Measurements from ENCODE around the gene GORASP1.

GORASP1 gene

DNA sequence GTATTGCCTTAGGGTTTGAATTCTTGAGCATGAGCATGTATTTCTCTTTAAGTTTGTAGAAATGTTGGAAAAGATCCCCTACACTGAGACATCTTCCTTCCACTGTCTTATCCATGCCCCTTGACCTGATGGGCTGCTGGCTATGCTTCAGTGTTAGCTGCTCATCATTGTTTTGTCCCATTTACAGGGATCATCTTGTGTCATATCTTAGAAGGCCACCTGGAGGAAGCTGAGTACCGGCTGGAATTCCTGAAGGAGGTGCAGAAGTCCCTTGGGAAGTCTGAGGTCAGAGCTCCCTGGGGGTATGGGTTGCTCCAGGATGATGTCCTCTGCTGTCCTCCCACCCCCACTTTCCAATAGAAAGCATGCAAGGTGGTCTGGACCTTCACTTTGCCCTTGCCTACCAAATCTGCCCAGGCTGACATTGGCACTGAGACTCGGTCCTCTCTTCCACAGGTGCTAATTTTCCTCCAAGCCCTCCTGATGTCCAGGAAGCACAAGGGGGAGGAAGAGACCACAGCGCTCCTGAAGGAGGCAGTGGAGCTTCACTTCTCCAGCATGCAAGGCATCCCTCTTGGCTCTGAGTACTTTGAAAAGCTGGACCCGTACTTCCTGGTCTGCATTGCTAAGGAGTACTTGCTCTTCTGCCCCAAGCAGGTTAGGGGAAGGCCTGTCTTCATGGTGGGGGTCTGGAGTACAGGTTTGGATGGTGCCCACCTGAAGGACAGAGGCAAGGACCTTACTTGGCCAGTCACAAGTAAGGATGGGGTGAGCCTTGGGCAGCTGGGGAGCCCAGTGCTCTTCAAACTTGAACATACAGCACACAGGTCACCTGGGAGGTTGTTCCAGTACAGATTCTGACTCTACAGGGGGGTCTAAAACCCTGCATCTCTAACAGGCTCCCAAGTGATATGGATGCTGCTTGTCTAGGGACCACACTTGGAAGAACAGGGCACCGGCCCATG is 17.7 kb upstream of the GORASP1 start:
- DNase-seq = no peak

DNA sequence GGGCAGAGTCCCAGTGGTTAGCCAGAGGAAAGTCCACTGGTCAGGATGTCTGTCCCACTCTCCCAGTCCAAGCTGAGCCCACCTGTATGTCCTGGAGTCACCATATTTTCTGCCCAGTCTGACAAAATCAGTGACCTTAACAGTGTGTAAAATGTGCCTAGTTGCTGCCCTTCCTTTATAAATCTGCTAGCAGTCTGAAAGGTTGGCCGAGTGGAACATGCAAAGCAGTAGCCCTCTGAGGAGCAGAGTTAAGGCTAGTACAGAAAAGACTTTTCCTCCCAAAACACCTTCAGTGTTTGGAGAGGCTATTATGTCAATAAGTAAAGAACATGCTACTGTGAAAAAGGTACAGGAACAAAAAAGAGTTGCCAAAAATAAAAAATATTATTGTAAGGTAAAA is 15.4 kb upstream of the GORASP1 start:
- DNase-seq = no peak

DNA sequence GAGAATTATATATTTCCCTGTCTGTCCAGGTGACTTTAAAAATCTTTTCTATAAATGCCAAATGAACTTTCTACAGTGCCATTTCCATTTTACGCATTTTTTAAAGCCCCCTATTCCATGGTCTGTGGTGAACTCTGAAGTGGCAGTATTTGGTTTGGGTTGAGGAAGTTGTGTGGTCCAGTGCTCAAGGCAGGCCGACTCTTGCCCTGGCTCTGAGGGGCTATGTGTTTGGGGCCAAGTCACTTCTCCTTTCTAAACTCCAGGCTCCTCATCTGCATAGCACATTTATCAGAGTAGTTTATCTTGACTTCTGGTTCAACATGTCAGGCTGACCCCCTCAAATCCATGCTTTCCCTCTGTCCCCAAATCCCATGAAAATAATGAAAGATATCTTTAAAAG is 14.2 kb upstream of the GORASP1 start:
- DNase-seq = no peak

DNA sequence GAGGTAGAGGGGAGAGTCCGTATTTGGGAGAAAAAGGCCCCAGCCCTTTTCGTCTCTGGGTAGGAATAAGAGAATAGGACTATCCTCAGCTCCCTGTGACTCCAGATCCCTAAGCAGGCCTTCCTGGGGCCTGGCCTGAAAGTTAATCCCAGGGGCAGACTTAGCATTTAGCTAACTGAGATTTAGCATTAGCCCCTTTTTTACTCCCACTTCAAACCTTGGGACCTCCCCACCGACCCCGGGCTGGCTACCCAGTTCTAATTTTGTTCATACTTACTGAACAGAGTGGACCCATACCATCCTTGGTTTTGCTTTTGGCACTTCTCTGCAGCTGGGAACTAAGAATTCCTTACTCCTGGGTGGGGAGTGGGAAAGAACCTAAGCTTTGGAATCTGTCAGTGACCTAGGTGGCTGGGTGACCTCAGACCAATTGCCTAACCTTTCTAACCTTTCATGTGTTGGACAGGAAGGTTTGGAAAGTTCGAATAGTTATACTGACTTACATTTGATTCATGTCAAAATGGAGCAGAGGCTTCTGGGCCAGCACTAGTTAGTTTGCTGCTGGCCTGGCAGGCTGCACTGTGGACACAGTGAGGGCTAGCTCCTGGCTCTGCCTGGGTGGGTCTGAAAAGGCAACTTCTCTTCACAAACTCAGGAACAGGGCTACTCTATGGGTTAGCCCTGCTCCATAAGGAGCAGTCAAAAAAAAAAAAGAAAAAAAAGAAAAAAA is 11.7 kb upstream of the GORASP1 start:
- no peak for DNase-seq

DNA sequence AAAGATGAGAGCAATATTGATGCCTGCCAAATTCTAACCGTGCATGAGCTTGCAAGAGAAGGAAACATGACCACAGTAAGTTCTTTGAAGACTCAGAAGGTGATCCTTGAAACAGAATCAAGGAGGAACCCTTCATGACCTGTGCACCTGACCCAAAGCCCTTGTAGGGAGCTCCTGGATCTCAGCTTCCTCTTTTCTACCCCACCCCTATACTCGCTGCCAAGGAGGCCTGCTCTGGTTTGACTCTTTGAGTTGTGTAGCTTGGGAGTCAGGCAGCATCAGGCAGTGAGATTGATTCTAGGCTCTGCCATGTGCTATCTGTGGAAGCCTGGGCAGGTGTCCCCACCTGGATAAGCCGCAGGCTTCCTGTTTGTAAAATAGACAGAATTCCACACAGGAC is 10.7 kb upstream of the GORASP1 start:
- DNase-seq = no peak

DNA sequence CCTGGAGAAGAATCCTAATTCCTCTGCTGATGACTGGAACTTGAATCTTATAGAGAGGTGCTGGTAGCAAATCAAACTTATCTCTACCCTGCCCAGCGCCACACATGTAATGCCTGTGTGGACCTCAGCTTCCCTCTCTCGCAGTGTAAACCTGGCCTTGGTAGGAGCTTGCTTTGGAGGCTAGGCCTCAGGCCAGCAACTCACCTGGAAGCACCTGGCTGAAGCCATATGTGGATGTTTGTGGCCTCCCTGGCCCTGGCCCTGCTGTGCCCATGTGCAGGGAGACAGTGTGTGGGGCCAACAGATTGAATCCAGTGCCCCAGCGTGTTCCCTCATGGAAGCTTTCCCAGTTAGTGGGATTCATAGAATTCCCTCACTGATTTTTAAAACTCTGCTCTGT is 8.4 kb upstream of the GORASP1 start:
- no peak for DNase-seq

DNA sequence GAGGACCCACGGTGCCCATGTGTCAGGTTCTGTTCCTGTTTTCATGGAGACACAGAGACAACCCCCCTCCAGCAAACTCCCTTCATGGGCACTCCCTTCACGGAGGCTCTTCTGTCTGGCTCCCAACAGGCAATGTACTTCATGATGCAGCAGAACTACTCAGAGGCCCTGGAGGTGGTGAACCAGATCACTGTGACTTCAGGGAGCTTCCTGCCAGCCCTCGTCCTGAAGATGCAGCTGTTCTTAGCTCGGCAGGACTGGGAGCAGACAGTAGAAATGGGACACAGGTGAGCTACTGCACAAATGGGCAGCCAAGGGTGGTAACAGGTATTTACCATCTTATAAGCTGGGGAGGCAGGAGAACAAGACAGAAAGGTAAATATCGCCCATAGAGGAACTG is 7.0 kb upstream of the GORASP1 start:
- DNase-seq = no peak

DNA sequence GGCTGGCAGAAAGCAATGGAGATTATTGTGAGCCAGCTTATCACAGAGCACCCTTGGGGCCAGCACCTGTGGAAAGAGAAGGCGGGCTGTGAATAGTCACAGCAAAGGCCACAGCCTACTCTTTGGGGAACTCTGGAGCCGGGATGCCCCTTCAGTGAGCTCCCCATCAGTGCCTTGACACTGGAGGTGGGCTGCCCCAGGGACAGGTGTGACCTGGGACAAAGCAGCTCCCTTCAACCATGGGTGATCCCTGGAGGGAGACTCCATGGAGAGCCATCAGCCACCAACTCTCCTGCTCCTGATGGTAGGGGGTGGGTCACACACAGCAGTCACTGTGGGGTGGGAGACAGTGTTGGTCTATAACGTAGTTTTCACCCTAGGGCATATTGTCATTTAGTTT is 5.9 kb upstream of the GORASP1 start:
- no peak for DNase-seq

DNA sequence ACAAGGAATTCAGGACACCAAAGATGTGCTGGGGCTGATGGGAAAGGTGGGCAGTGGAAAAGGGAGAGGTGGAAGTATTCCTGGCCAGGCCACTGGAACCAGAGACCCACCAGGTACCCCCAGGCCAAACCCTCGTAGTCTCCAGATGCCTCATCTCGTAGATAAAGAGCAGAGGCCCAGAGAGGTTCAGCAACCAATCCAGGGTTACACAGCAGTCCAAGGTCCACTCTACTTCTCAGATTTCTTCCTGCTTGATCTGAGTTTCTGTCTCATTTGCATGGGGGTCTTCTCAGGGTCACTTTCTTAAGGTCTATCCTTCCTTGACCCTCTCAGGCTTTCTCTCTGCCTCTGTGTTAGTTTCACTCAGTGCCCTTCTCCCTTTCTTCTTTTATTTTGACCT is 5.1 kb upstream of the GORASP1 start:
- DNase-seq = no peak

DNA sequence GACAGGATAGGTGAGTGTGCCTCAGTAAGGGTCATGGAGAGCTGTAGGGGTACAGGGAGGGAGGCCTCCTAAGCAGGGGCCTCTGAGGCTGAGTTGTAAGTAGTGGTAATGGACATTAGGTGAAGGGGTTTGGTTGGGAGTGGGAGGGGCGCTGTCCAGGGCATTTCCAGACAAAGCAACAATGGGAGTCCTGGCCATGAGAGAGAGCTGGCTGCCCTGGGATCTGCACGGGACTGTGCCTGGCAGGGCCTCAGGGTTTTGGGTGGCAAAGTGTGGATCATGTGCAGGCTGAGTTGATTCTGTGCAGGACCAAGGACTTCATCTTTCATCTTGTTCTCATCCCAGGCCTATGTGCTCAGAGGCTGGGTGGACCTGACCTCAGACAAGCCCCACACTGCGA is 4.7 kb upstream of the GORASP1 start:
- DNase-seq = no peak

DNA sequence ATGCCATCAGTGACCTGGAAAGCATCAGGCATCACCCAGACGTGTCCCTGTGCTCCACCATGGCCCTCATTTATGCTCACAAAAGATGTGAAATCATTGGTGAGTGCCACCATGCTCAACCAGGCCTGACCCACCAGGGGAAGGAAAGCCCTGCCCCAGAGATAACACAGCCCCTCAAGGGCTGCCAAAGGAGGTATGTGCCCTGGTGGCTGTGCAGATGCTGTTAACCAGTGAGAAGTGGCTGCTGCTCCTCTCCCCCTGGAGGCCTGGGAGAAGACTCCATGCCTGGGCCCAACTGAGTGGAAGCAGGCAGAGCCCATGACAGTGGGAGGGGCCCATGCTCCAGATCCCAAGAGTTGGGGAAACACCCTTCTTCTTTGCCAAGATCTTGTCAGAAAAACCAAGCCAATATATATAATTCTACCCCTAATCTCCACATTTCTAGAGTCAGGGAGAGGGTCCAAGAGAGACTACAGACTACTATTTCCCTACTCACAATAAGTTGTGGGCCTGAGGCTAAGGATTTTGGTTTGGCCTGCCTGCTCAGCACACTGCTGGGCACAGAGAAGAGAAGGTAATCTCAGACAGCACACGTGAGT is 2.7 kb upstream of the GORASP1 start:
- no peak for DNase-seq

DNA sequence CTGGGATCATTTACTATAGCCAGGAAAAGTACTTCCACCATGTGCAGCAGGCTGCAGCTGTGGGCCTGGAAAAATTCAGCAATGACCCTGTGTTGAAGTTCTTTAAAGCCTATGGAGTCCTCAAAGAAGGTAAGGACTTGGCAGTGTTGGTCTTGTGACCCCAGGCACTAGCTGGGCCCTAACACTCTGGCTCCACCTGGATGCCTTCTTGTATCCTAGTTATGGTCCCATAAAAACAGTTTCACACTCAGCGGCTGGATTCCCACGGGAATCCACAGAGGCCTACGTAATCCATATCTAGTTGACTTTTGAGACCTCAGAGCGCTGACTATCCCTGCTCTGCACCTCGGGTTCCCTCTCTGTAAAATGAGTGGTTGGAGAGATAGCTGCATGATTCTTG is 1.7 kb upstream of the GORASP1 start:
- no peak for DNase-seq

DNA sequence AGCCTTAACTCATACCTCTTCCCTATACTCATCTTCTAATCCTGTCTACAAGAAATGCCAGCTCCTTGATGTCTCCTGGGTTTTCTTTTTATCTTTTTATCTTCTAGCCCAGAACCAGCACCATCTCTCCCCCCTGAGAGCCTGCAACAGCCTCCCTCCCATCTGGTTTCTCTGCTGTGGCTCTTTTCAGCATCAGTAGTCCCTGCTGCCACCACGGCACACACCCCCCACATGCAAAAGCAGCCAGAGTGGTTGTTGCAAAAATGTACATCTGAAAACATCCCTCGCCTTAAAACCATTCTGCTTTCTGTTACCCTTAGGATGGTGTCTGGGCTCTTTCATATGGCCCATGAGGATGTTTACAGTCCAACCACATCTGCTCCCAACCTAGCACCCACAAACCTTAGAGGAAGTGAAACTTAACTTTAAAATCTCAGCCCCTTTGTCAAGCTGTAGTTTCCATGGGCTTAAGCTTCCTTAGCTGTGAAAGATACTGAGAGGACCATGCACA is 828 bp upstream of the GORASP1 start:
- no peak for DNase-seq

DNA sequence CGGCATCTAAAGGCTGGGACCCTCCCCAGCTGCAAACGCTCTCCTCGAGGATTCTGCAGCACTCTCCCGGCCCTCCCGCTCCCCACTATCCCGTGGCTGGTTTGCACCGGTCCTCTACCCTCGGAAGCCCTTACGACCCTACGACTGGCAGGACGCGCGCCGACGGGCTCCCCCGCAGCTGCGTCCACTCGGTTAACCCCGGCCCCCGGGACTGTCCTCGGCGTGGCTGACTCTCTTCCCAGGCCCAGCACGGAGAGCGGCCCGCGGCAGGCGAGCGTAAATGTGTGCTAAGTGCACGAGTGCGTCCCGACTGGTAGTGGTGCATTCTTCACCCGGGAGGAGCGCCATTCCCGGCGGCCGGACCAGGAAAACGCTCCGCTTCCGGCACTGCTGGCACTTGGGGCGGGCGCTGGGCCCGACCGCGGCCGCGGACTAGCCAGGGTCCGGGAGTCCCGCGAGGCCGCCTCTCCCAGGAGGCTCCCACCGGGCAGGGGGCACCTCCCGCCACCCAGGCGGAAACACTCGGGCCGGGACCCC is 508 bp downstream of the GORASP1 start:
- DNase-seq = peak; percentile 25

DNA sequence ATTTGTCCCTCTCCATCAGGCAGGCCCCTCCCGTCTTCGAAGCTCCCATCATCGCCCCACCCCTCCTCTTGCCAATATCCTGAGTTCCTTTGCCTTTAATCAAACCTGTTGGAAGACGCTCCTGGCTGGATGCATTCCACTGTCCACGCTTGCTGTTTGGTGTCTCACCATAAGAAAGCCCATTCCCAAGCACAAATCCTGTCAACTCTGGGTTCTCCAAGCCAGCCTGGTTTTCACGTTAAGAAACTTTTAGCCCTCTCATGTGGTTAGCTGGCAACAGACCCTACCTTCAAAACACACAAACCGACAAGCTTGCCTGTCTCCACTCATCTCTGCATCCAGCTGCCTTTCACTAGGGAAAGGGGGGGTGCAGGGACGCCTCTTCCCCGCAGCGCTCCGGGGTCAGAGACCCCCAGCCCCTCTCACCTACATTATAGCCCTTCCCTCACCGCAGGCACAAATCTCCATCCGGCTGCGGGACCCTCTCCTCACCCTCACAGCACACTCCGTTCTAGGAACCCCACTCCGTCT is 1.1 kb downstream of the GORASP1 start:
- no peak for DNase-seq

DNA sequence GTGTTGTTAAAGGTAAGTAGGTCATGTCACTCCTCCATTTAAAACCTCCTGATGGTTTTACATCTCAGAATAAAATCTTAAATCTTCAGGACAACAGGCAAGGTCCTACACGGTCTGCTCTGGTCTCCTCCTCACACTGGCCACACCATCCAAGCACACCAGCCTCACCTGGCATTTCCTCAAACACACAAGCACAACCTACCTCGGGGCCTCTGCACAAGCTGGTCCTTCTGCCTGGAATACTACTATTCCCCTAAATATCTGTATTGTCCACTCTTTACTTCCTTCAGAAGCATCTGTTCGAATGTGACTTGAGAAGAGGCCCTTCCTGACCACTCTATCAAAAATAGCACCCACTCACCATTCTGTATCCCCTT is 1.8 kb downstream of the GORASP1 start:
- DNase-seq = no peak

DNA sequence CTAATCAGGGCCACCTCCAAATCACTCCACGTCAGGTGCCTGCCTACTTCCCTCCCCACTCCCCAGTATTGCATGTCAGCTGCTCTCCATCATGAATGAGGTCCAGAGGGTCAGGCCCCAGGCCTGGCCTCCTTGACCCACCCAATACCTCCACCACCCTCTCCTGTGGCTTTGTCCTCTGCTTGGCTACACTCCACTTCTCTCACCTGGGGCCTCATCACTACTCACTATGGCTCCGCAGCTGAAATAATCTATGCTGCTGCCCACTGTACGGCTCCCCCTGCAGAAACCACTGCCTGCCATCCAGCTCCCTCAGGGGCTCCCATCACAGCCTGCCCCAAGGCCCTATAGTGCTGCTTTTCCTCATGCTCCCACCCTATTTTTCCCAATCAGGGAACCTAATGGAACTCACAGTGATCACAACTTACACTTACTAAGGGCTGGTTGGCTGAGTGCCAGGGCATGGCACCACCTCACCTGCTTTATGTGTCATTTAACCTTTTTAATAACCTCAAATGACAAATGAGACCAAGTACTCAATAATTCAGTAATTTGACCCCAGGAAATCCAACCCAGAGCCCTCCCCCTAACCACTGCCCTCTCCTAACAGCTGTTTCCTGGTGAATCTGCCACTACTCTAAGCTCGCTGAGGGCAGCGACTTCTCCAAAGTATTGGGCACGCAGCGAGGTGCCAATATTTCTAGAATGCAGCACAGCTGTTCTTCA is 2.3 kb downstream of the GORASP1 start:
- DNase-seq = peak; percentile 8

DNA sequence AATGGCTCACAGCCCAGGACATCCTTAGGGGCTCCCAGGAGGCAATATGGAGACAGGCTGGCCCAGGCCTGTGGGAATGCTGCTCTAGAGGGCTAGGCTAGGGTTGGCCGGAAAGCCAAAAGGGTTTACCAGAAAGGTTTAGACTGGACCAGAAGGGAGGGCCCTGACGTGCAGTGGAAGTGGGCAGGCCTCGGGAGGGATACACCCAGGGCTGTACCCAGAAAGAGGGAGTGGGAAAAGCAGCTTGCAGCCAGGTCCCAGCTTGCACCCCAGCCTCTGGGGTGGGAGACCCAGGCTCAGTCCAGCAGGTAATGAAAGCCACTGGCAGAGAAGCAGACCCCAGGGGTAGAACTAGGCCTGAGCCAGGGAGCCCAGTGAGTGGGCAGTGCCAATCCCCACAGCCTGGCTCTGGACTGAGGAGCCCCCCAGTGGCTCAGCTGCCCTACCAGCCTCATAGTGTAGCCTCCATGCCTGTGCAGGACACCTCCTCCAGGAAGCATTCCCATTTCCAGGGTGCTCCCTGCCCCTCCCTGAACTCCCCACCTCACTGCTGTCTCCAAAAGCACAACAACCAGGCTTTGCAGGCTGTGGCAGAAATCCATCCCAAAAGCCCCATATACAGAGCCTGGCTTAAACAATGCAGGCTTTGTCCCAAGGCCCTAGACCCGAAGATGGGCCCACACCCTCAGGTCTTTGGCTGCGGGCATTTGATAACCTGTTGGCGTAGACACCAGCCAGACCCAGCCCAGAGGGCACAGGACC is 3.5 kb downstream of the GORASP1 start:
- DNase-seq = no peak

DNA sequence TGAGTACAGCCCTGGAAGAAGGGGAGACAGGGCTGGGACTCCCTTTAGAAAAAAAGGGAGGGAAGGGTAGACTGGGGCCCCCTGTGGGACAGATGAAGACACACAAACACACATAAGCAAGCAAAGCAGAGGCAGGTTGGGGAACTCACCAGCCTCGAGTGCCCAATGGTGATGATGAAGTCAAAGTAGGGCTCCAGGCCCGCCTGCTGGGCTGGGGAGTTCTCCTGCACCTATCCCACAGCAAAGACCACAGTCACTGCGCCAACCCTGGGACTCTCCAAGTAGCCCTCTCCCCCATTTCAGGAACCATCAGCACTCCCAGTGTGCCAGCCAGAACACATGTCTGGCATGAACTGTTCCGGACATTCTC is 4.1 kb downstream of the GORASP1 start:
- no peak for DNase-seq

DNA sequence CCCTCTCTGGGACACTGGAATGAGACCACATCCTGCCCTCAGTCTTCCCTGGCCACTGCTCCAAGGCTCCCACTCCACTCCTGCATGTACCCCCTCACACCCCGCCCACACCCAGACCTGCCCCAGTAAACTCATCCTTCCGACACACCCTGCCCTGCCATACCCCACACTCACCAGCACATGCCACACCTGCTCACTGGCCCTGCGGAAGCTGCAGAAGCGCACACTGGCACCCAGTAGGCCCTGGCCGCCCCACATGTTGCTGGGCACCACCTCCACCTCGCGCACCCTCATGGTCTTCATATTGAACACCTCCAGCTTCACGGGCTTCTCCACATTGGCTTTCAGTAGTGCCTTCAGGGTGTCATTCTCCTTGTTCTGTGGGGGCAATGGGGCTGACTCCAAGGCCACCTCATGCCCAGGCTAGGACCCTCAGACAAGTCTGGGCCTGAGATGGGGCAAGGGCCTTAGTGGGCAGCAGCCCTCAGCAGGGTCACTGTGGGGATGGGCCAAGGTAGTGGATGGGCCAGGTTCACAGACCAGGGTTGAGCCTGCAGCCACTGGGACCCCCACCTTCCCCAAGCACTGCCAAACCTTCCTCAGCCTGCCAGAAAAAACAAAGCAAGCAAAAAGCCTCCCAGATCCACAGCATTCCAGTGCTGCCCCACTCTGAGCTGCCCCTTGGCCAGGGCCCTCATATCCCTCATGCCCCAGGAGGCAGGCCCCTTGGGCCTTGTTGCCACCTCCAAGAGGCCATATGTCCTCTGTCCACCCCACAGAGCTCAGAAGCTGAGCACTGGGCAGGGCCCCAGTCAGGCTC is 4.7 kb downstream of the GORASP1 start:
- no peak for DNase-seq
